K562 (cell line): Measurements from ENCODE around the gene PMFBP1. TPM values are rescaled to one million over a fixed set of nuclear protein-coding genes. Genes with fewer than 3 reads are reported as not detected.

Experiments
- ATAC-seq: fragments of 200-7000 bp; cut with Tn5 transposase; 3 replicates; pipeline ENCODE4 v1.9.1; 2020; ENCODE audit warnings: moderate library complexity
- BruUV-seq: library from RNA; stranded (reverse); fragments of 400-500 nt; replicated peaks from 2 replicates; lab custom pipeline; 2021; lab: Mats Ljungman, UMichigan
- CTCF ChIA-PET: fragments of 300-600 bp; formaldehyde crosslinking; extraction: SDS; loops from one replicate; lab custom pipeline; 2021; ENCODE audit warnings: low intra/inter-chr PET ratio; lab: Yijun Ruan, JAX
- POLR2A ChIA-PET: fragments of 300-600, 350-650 bp; sonication (Branson Sonifier 250); formaldehyde crosslinking; extraction: SDS; loops from one replicate; lab custom pipeline; 2021; ENCODE audit warnings: antibody characterized with exemption, inconsistent platforms; lab: Yijun Ruan, JAX
- DNase-seq, 4 experiments: peaks; one replicate each; pipeline versions ENCODE4 v3.0.0 to v3.0.0-alpha.2; 2011 to 2018; ENCODE audit warnings: low spot score in 3 of 4, mixed read lengths in 3 of 4; ENCODE audit errors: extremely low read depth in 1 of 4
- FAIRE-seq: peaks from 2 replicates; lab custom pipeline; 2011; peaks lifted over from hg19 to GRCh38; lab: Jason Lieb, UNC
- H2AFZ ChIP-seq: 2 replicates; pipeline ENCODE4 v1.6.0; 2011; ENCODE audit warnings: low read depth, low read length, control low read depth, inconsistent platforms
- H3K27ac ChIP-seq: fragments of 200-600 bp; 3 replicates; pipeline ENCODE4 v1.8.0; 2011; ENCODE audit warnings: low read depth, mild to moderate bottlenecking, control low read depth, inconsistent platforms, low read length, moderate library complexity, mixed read lengths; ENCODE audit errors: extremely low read depth
- H3K27me3 ChIP-seq, 2 experiments: fragments of 300-600 bp in 1 of 2; 2 replicates in 1 of 2; 3 replicates in 1 of 2; pipeline versions ENCODE4 v1.6.0 to v1.8.0; 2011; ENCODE audit warnings: inconsistent platforms in 2 of 2, low read length in 2 of 2, mild to moderate bottlenecking in 1 of 2, mixed read lengths in 1 of 2, moderate library complexity in 1 of 2; ENCODE audit not compliant: control insufficient read depth in 2 of 2, insufficient read depth in 2 of 2
- H3K36me3 ChIP-seq: fragments of 300-600 bp; 3 replicates; pipeline ENCODE4 v1.8.0; 2011; ENCODE audit warnings: mild to moderate bottlenecking, low read length, inconsistent platforms; ENCODE audit not compliant: control insufficient read depth, insufficient read depth
- H3K4me1 ChIP-seq, 2 experiments: fragments of 200-600 bp in 1 of 2; replicated peaks in 1 of 2; 2 replicates in 1 of 2; 3 replicates in 1 of 2; pipeline versions ENCODE4 v1.5.1 to v1.8.0; 2011; ENCODE audit warnings: inconsistent platforms in 2 of 2, low read length in 2 of 2, mild to moderate bottlenecking in 1 of 2, mixed read lengths in 1 of 2, moderate library complexity in 1 of 2; ENCODE audit not compliant: control insufficient read depth in 2 of 2, insufficient read depth in 2 of 2
- H3K4me2 ChIP-seq: 2 replicates; pipeline ENCODE4 v1.6.1; 2011; ENCODE audit warnings: low read length, control low read depth, inconsistent platforms, mixed read lengths; ENCODE audit not compliant: insufficient read depth
- H3K4me3 ChIP-seq: fragments of 200-600 bp; sonication (generic), shearing (Covaris generic); 2 replicates; pipeline ENCODE4 v1.5.1; 2016; ENCODE audit warnings: control low read depth, inconsistent platforms
- H3K79me2 ChIP-seq: fragments of 200-600 bp; 3 replicates; pipeline ENCODE4 v1.8.0; 2011; ENCODE audit warnings: low read length, inconsistent platforms; ENCODE audit not compliant: control insufficient read depth, insufficient read depth
- H3K9ac ChIP-seq, 2 experiments: 2 replicates each; pipeline versions ENCODE4 v1.6.0 to v1.6.1; 2011; ENCODE audit warnings: low read depth in 2 of 2, low read length in 2 of 2, control low read depth in 1 of 2, inconsistent platforms in 1 of 2, mild to moderate bottlenecking in 1 of 2, mixed read lengths in 1 of 2; ENCODE audit not compliant: insufficient read depth in 1 of 2
- H3K9me1 ChIP-seq: one replicate; pipeline ENCODE4 v1.6.0; 2011; ENCODE audit warnings: inconsistent platforms, mild to moderate bottlenecking, low read length, moderate library complexity; ENCODE audit not compliant: control insufficient read depth, insufficient read depth
- H3K9me3 ChIP-seq: replicated peaks from 2 replicates; pipeline ENCODE4 v1.5.1; 2011; ENCODE audit warnings: low read depth, low read length, inconsistent platforms; ENCODE audit not compliant: control insufficient read depth, insufficient read depth
- H4K20me1 ChIP-seq: replicated peaks from 2 replicates; pipeline ENCODE4 v1.6.1; 2011; ENCODE audit warnings: low read length, inconsistent platforms, mixed read lengths; ENCODE audit not compliant: control insufficient read depth, insufficient read depth
- C11orf30 ChIP-seq: fragments of 450-650 bp; IDR thresholded peaks from 2 replicates; pipeline ENCODE4 v1.6.1; 2016; ENCODE audit warnings: low read depth, mild to moderate bottlenecking
- CREBBP ChIP-seq: IDR thresholded peaks from one replicate; pipeline ENCODE4 v1.6.1; 2012; ENCODE audit warnings: low read depth, mild to moderate bottlenecking, control low read depth, inconsistent platforms, low read length
- CSDE1 ChIP-seq, 2 experiments: fragments of 450-650 bp; IDR thresholded peaks; 2 replicates each; pipeline ENCODE4 v1.6.1; 2016; ENCODE audit warnings: mild to moderate bottlenecking in 1 of 2
- FOXM1 ChIP-seq, 2 experiments: fragments of 450-650 bp in 1 of 2; sonication (generic) in 1 of 2; formaldehyde crosslinking in 1 of 2; IDR thresholded peaks; 2 replicates each; pipeline versions ENCODE4 v1.6.1 to v1.9.0; 2017 to 2022; ENCODE audit warnings: low read depth in 2 of 2, mild to moderate bottlenecking in 2 of 2, missing genetic modification reagents in 1 of 2, moderate library complexity in 1 of 2
- GATAD2B ChIP-seq: fragments of 450-650 bp; IDR thresholded peaks from 2 replicates; pipeline ENCODE4 v1.6.1; 2017; ENCODE audit warnings: mild to moderate bottlenecking, borderline replicate concordance
- GTF2E2 ChIP-seq: fragments of 200-800 bp; sonication (Bioruptor generic); IDR thresholded peaks from 2 replicates; pipeline ENCODE4 v1.6.1; 2016; ENCODE audit warnings: missing genetic modification characterization, missing compliant biosample characterization
- HNRNPH1 ChIP-seq: fragments of 200-400 bp; formaldehyde crosslinking; optimal IDR thresholded peaks from 2 replicates; pipeline ENCODE3; 2017; ENCODE audit warnings: low read depth, mild to moderate bottlenecking, low read length, moderate library complexity
- ILF3 ChIP-seq: fragments of 450-650 bp; IDR thresholded peaks from 2 replicates; pipeline ENCODE4 v1.6.1; 2018; ENCODE audit warnings: antibody characterized with exemption, mild to moderate bottlenecking, moderate library complexity, borderline replicate concordance
- JUN ChIP-seq, 2 experiments: sonication (generic) in 1 of 2; formaldehyde crosslinking in 1 of 2; IDR thresholded peaks; 2 replicates each; pipeline versions ENCODE4 v1.6.1 to v1.8.0; 2012 to 2022; ENCODE audit warnings: borderline replicate concordance in 2 of 2, mild to moderate bottlenecking in 2 of 2, improper control_type of control experiment in 1 of 2, low read depth in 1 of 2, low read length in 1 of 2, missing genetic modification reagents in 1 of 2
- NKRF ChIP-seq: fragments of 450-650 bp; IDR thresholded peaks from 2 replicates; pipeline ENCODE4 v1.6.1; 2016; ENCODE audit warnings: borderline replicate concordance
- PRPF4 ChIP-seq: fragments of 200-400 bp; formaldehyde crosslinking; IDR thresholded peaks from one replicate; pipeline ENCODE4 v1.6.1; 2017; ENCODE audit warnings: low read length, low read depth, mild to moderate bottlenecking; ENCODE audit not compliant: insufficient read depth, poor library complexity, severe bottlenecking
- RBM15 ChIP-seq: fragments of 200-400 bp; formaldehyde crosslinking; IDR thresholded peaks from 2 replicates; pipeline ENCODE4 v1.6.1; 2018; ENCODE audit warnings: mild to moderate bottlenecking, low read length, moderate library complexity; ENCODE audit not compliant: insufficient read depth
- TOE1 ChIP-seq, 2 experiments: fragments of 450-650 bp in 1 of 2; sonication (generic) in 1 of 2; formaldehyde crosslinking in 1 of 2; IDR thresholded peaks; 2 replicates each; pipeline versions ENCODE4 v1.7.1 to v1.8.0; 2016 to 2022; ENCODE audit warnings: borderline replicate concordance in 2 of 2, mild to moderate bottlenecking in 2 of 2, antibody characterized with exemption in 1 of 2, inconsistent platforms in 1 of 2, low read depth in 1 of 2, missing genetic modification reagents in 1 of 2, moderate library complexity in 1 of 2
- ZC3H8 ChIP-seq: fragments of 450-650 bp; IDR thresholded peaks from 2 replicates; pipeline ENCODE4 v1.6.1; 2017
- ZNF134 ChIP-seq: fragments of 250-450 bp; sonication (Bioruptor Pico); conservative IDR thresholded peaks from 2 replicates; pipeline ENCODE4 v1.4.0; 2020
- ZNF324 ChIP-seq: fragments of 250-450 bp; sonication (Bioruptor Pico); IDR thresholded peaks from 2 replicates; pipeline ENCODE4 v1.4.0; 2020; ENCODE audit warnings: mild to moderate bottlenecking
- WGBS: fragments of 100-300 bp; shearing (Covaris generic); methylation state at CpG from one replicate; pipeline ENCODE4 v1.1.6; 2016; ENCODE audit warnings: low coverage, mixed read lengths; ENCODE audit not compliant: insufficient coverage; ENCODE audit errors: missing lambda C conversion rate; 5-methylcytosine and 5-hydroxymethylcytosine counted together
- in situ Hi-C: fragments of 300-500 bp; cut with MboI; formaldehyde crosslinking; loops from 4 replicates; pipeline ENCODE4 v1.15.0; 2018; ENCODE audit warnings: inconsistent platforms, mixed read lengths
- intact Hi-C: fragments of 100-400 bp; cut with micrococcal nuclease; formaldehyde crosslinking; loops from 2 replicates; pipeline ENCODE4 v1.14.2; 2022
- polyA plus RNA-seq, 8 experiments: library from polyadenylated mRNA; depleted of rRNA in 4 of 8; stranded (reverse) in 5 of 8; unstranded in 3 of 8; fragments of >200 nt; fragmentation: Nextera tagmentation in 2 of 8; fragmentation: Illumina TruSeq in 1 of 8; extraction: Ambion mirVana in 2 of 8; extraction: Trizol in 1 of 8; gene quantifications; 2 replicates each; pipeline versions ENCODE4 v1.2.1 to v1.2.3, GENCODE V29; 2011 to 2014; ENCODE audit warnings: inconsistent platforms in 1 of 8, missing spikeins in 1 of 8
- total RNA-seq, 7 experiments: library from RNA; depleted of rRNA in 6 of 7; stranded (reverse); fragments of >200 nt in 6 of 7; fragmentation: Illumina TruSeq in 2 of 7; extraction: Trizol in 2 of 7; gene quantifications; 2 replicates each; pipeline versions ENCODE4 v1.2.1 to v1.2.3, GENCODE V29; 2011 to 2021; ENCODE audit warnings: low replicate concordance in 1 of 7

PMFBP1 gene
- total and polyA plus RNA-seq, 9 of the 15 experiments (the other 6 are each of a cell fraction or from before 2014, with no cell fraction given) = 0.13 to 0.91 (median 0.47) TPM

DNA sequence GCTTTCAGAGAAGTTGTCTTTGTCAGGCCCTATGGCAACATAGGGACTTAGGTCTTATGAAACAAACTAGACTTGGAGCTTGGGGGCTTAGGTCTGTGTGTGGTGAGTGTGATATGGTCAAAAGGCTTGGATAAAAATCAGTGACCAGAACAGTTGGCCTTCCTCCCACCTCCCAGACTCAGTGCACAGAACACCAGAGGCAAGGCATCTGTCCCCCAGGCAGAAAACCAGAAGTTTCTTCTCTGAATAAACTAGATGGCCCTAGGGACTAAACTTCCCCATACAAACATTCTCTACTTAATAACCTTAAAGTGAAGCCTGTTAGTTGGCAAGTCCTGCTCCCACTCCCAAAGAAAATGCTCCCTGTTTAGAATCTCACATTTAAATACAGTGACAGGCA is 39.2 kb upstream of the PMFBP1 start (continued):
- TF ChIP-seq NKRF (no peak), ZNF324 (CRISPR knock-in tag) (no peak), HNRNPH1 (no peak), ZC3H8 (no peak), FOXM1 (IDR thresholded peaks at IDR 0.05; ENCODE audit: low read depth) (no peak), FOXM1 (CRISPR knock-in tag; IDR thresholded peaks at IDR 0.05; ENCODE audit: low read depth) (no peak), PRPF4 (no peak), RBM15 (no peak), GATAD2B (no peak)

- no peak overlapping the region for H3K4me3 ChIP-seq
- TF ChIP-seq ILF3 = no peak
- no peak for TF ChIP-seq GTF2E2 (tag)
- TF ChIP-seq TOE1 (IDR thresholded peaks at IDR 0.05; ENCODE audit: borderline replicate concordance) = no peak
- TF ChIP-seq TOE1 (CRISPR knock-in tag; IDR thresholded peaks at IDR 0.05; ENCODE audit: borderline replicate concordance, low read depth) = no peak
- no peak for TF ChIP-seq ZNF134 (CRISPR knock-in tag)
- no peak for TF ChIP-seq CREBBP
- TF ChIP-seq C11orf30 = no peak
- no peak for TF ChIP-seq JUN (IDR thresholded peaks at IDR 0.05; ENCODE audit: borderline replicate concordance, low read depth, low read length)
- no peak for TF ChIP-seq JUN (CRISPR knock-in tag; IDR thresholded peaks at IDR 0.05; ENCODE audit: borderline replicate concordance)
- no peak for TF ChIP-seq CSDE1 (IDR thresholded peaks at IDR 0.05)
- no peak for FAIRE-seq
- H3K9me1 ChIP-seq = no peaks in the 10 kb centered on the region
- no peak for DNase-seq
- CTCF ChIA-PET = no interaction called here
- H3K27me3 ChIP-seq = peaks cover 0 to 13% of the 10 kb centered on the region in 2 experiments; a peak in 2 of 5 replicates
- no peak overlapping the region for H3K9ac ChIP-seq
- no peak for ATAC-seq
- H3K9me3 ChIP-seq = no peaks in the 10 kb centered on the region
- H3K79me2 ChIP-seq = no peaks in the 10 kb centered on the region
- no peak overlapping the region for H3K4me2 ChIP-seq
- BruUV-seq = no TSS peak
- no peaks in the 10 kb centered on the region for H3K36me3 ChIP-seq
- H2AFZ ChIP-seq = no peak overlapping the region
- no peaks in the 10 kb centered on the region for H3K4me1 ChIP-seq
- H3K27ac ChIP-seq = no peak overlapping the region
- intact Hi-C loops = no loop called here
- in situ Hi-C loops = no loop called here
- POLR2A ChIA-PET = no interaction called here
- 0% methylated on average over 3 of the region's 3 CpGs for WGBS
- no peaks in the 10 kb centered on the region; the same call in 1 of the 2 replicates for H4K20me1 ChIP-seq
Measured at GRCh38 chr16:72210555-72210954, 38.6 kb upstream of the PMFBP1 start.
